SK-N-SH (cell line): ENCODE measurements around the gene EXOC2. TPM values are rescaled to one million over a fixed set of nuclear protein-coding genes. Genes with fewer than 3 reads are reported as not detected.
"Not testable (repeated sequence)": the region's sequence is repeated elsewhere in the genome, so short reads cannot be mapped to it uniquely, and the experiment has no call there.

Experiments
- CTCF ChIA-PET: fragments of 300-600, 350-600 bp; formaldehyde crosslinking; extraction: SDS; loops from one replicate; lab custom pipeline; 2021; lab: Yijun Ruan, JAX
- POLR2A ChIA-PET: fragments of 350-600 bp; sonication (Branson Sonifier 250); formaldehyde crosslinking; extraction: SDS; loops from one replicate; lab custom pipeline; 2020; ENCODE audit warnings: antibody characterized with exemption, inconsistent platforms; lab: Yijun Ruan, JAX
- DNase-seq: peaks from one replicate; pipeline ENCODE4 v3.0.0; 2012
- H2AFZ ChIP-seq: fragments of 200-600 bp; sonication (generic); 2 replicates; pipeline ENCODE4 v1.8.1; 2016; ENCODE audit warnings: antibody characterized with exemption, mild to moderate bottlenecking, low read depth
- H3F3A ChIP-seq: fragments of 200-600 bp; sonication (generic); replicated peaks from 2 replicates; pipeline ENCODE3; 2016; ENCODE audit warnings: antibody characterized with exemption, mild to moderate bottlenecking; ENCODE audit not compliant: insufficient read depth
- H3K27ac ChIP-seq, 2 experiments: fragments of 200-500 bp in 1 of 2; fragments of 200-600 bp in 1 of 2; sonication (Bioruptor generic) in 1 of 2; sonication (generic), shearing (Covaris generic) in 1 of 2; 2 replicates each; pipeline versions ENCODE4 v1.5.1 to v1.6.1; 2014 to 2016; ENCODE audit warnings: low read depth in 2 of 2, inconsistent platforms in 1 of 2, low read length in 1 of 2, mild to moderate bottlenecking in 1 of 2, mixed read lengths in 1 of 2
- H3K27me3 ChIP-seq: fragments of 200-600 bp; sonication (generic), shearing (Covaris generic); 2 replicates; pipeline ENCODE4 v1.6.1; 2016; ENCODE audit warnings: mixed run types; ENCODE audit not compliant: insufficient read depth
- H3K36me3 ChIP-seq, 2 experiments: fragments of 200-500 bp in 1 of 2; fragments of 200-600 bp in 1 of 2; sonication (Bioruptor generic) in 1 of 2; sonication (generic) in 1 of 2; replicated peaks in 1 of 2; 2 replicates each; pipeline versions ENCODE3 to v1.5.1; 2014 to 2016; ENCODE audit warnings: low read length in 1 of 2, mild to moderate bottlenecking in 1 of 2; ENCODE audit not compliant: insufficient read depth in 2 of 2, control insufficient read depth in 1 of 2
- H3K4me1 ChIP-seq, 2 experiments: fragments of 200-500 bp in 1 of 2; fragments of 200-600 bp in 1 of 2; sonication (Bioruptor generic) in 1 of 2; sonication (generic), shearing (Covaris generic) in 1 of 2; 2 replicates each; pipeline versions ENCODE4 v1.5.1 to v1.6.1; 2014 to 2016; ENCODE audit warnings: low read depth in 1 of 2, low read length in 1 of 2, mixed run types in 1 of 2; ENCODE audit not compliant: insufficient read depth in 2 of 2, control insufficient read depth in 1 of 2
- H3K4me2 ChIP-seq: fragments of 200-600 bp; sonication (generic), shearing (Covaris generic); 2 replicates; pipeline ENCODE4 v1.6.1; 2017; ENCODE audit warnings: mixed run types
- H3K4me3 ChIP-seq, 2 experiments: fragments of 200-500 bp in 1 of 2; fragments of 200-600 bp in 1 of 2; sonication (Bioruptor generic) in 1 of 2; sonication (generic), shearing (Covaris generic) in 1 of 2; 2 replicates each; pipeline versions ENCODE4 v1.5.1 to v1.8.1; 2014 to 2016; ENCODE audit warnings: low read depth in 2 of 2, inconsistent platforms in 1 of 2, low read length in 1 of 2, mild to moderate bottlenecking in 1 of 2, mixed read lengths in 1 of 2, moderate library complexity in 1 of 2
- H3K79me2 ChIP-seq: fragments of 200-600 bp; sonication (generic); 2 replicates; pipeline ENCODE4 v1.8.1; 2017; ENCODE audit warnings: mild to moderate bottlenecking; ENCODE audit not compliant: insufficient read depth
- H3K9ac ChIP-seq: fragments of 200-600 bp; sonication (generic); 2 replicates; pipeline ENCODE4 v1.6.1; 2017; ENCODE audit warnings: mixed run types
- H3K9me2 ChIP-seq: fragments of 200-600 bp; sonication (generic); 2 replicates; pipeline ENCODE4 v1.6.1; 2017; ENCODE audit warnings: mixed run types
- H3K9me3 ChIP-seq: fragments of 200-600 bp; sonication (generic); 2 replicates; pipeline ENCODE4 v1.6.1; 2017; ENCODE audit warnings: mixed run types, mild to moderate bottlenecking, moderate library complexity
- H4K20me1 ChIP-seq: fragments of 200-600 bp; sonication (generic); 2 replicates; pipeline ENCODE4 v1.6.1; 2017; ENCODE audit warnings: mild to moderate bottlenecking, mixed run types; ENCODE audit not compliant: insufficient read depth
- EZH2phosphoT487 ChIP-seq: fragments of 200-600 bp; sonication (generic); IDR thresholded peaks from 2 replicates; pipeline ENCODE4 v1.6.1; 2017; ENCODE audit warnings: low read depth, mixed run types, mild to moderate bottlenecking, antibody characterized with exemption, moderate library complexity, borderline replicate concordance
- FOSL2 ChIP-seq: IDR thresholded peaks from 2 replicates; pipeline ENCODE4 v1.4.0; 2012; ENCODE audit warnings: low read depth, mild to moderate bottlenecking, moderate library complexity, borderline replicate concordance
- FOXM1 ChIP-seq: IDR thresholded peaks from 2 replicates; pipeline ENCODE4 v1.4.0; 2012; ENCODE audit warnings: low read depth, mild to moderate bottlenecking
- IRF3 ChIP-seq: fragments of 150-350 bp; IDR thresholded peaks from 2 replicates; pipeline ENCODE4 v1.6.1; 2016; ENCODE audit warnings: mild to moderate bottlenecking, low read depth, low read length
- PBX3 ChIP-seq: IDR thresholded peaks from 2 replicates; pipeline ENCODE4; 2012
- POLR2AphosphoS5 ChIP-seq: IDR thresholded peaks from 2 replicates; pipeline ENCODE4 v1.6.1; 2012; ENCODE audit warnings: low read depth, low read length
- RAD21 ChIP-seq: IDR thresholded peaks from 2 replicates; pipeline ENCODE4 v1.6.1; 2012; ENCODE audit warnings: mild to moderate bottlenecking, low read length
- SIN3A ChIP-seq: IDR thresholded peaks from 2 replicates; pipeline ENCODE4 v1.6.1; 2012; ENCODE audit warnings: low read depth, mild to moderate bottlenecking, low read length, moderate library complexity, borderline replicate concordance
- SMC3 ChIP-seq: IDR thresholded peaks from 2 replicates; pipeline ENCODE4 v1.6.1; 2012; ENCODE audit warnings: low read depth, low read length, improper control_type of control experiment
- TEAD4 ChIP-seq: IDR thresholded peaks from 2 replicates; pipeline ENCODE4 v1.4.0; 2012; ENCODE audit warnings: mild to moderate bottlenecking, borderline replicate concordance; ENCODE audit not compliant: insufficient read depth
- YY1 ChIP-seq: IDR thresholded peaks from 2 replicates; pipeline ENCODE4 v1.4.0; 2012; ENCODE audit warnings: low read depth, mild to moderate bottlenecking
- ZBTB33 ChIP-seq: IDR thresholded peaks from 2 replicates; pipeline ENCODE4 v1.4.0; 2012; ENCODE audit warnings: low read depth, borderline replicate concordance
- WGBS: methylation state at CpG from one replicate; pipeline ENCODE4 v1.1.6; 2017; ENCODE audit warnings: low lambda C conversion rate; 5-methylcytosine and 5-hydroxymethylcytosine counted together
- polyA plus RNA-seq, 3 experiments: library from polyadenylated mRNA; depleted of rRNA; stranded (reverse); fragments of >200 nt; gene quantifications; 2 replicates each; pipeline ENCODE4 v1.2.3, GENCODE V29; 2012
- TF ChIP-seq, protein P1 (sequence below): fragments of 150-350 bp; IDR thresholded peaks from 2 replicates; pipeline ENCODE4 v1.6.1; 2017; ENCODE audit warnings: antibody characterized with exemption, low read length, low read depth, borderline replicate concordance

EXOC2 gene
- polyA plus RNA-seq, 1 of the 3 experiments (the other 2 are of a cell fraction), result 10.6 TPM

DNA sequence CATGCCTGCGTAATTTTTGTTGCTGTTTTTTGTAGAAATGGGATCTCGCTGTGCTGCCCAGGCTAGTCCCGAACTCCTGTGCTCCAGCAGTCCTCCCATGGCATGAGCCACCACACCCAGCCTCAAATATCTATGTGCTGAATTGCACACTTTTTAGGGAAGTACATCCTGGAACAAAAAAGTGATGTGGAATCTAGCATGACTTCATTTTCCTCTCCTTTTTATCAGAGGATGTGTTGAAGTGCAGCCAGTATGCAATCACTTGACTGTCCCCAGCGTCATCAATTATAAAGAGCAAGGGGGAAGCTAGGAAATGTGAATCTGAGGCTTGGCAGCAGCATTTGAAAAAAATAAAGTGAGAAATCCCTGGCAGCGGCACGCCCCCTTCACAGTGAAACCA, 6.4 kb upstream of the EXOC2 start (continued):
- TF ChIP-seq PBX3, result no peak
- no peak for TF ChIP-seq YY1
- TF ChIP-seq ZBTB33, result no peak
- no peak for TF ChIP-seq FOXM1

DNA sequence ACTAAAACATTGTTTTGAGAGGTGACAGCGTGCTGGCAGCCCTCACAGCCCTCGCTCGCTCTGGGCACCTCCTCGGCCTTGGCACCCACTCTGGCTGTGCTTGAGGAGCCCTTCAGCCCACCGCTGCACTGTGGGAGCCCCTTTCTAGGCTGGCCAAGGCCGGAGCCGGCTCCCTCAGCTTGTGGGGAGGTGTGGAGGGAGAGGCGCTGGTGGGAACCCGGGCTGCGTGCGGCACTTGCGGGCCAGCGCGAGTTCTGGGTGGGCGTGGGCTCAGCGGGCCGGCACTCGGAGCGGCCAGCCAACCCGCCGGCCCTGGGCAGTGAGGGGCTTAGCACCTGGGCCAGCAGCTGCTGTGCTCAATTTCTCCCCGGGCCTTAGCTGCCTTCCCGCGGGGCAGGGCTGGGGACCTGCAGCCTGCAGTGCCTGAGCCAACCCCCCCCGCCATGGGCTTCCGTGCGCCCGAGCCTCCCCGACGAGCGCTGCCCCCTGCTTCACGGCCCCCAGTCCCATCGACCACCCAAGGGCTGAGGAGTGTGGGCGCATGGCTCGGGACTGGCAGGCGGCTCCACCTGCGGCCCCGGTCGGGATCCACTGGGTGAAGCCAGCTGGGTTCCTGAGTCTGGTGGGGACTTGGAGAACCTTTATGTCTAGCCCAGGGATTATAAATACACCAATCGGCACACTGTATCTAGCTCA, 1.6 kb upstream of the EXOC2 start:
- H3K79me2 ChIP-seq, result peaks cover 28% of the 10 kb centered on the region
- H3K4me1 ChIP-seq, H3K4me2 ChIP-seq, H3K27ac ChIP-seq, H3K9me3 ChIP-seq, DNase-seq, H3K27me3 ChIP-seq, H4K20me1 ChIP-seq, H3F3A ChIP-seq, H3K9me2 ChIP-seq, H3K4me3 ChIP-seq, H3K9ac ChIP-seq, H3K36me3 ChIP-seq, H2AFZ ChIP-seq: not testable (repeated sequence)
- CTCF ChIA-PET, result interaction anchor here (0.7 to 3.1 kb wide), 2 partner anchors 15 to 27 kb away, joined by 3 to 9 read pairs; no protein-coding TSS in a partner anchor
- POLR2A ChIA-PET, result interaction anchor here (0.6 kb wide), 1 partner anchor 19 kb away, joined by 3 read pairs; no protein-coding TSS in a partner anchor
- WGBS, result 78% methylated on average over 5 of the region's 40 CpGs

DNA sequence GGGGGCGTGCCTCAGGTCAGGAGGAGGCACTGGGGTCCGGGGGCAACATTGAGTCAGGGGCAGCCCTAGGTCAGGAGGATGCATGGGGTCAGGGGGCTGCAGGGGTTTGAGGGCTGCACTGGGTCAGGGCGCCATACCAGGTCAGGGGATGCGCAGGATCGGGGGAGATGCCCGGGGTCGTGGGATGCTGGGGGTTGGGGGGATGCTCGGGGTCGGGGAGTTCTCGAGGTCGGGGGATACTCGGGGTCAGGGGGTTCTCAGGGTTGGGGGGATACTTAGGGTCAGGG, 727 bp upstream of the EXOC2 start:
- H3K4me2 ChIP-seq, result peak overlapping the region; percentile 99
- no peaks in the 10 kb centered on the region for H3K27me3 ChIP-seq
- H3K4me3 ChIP-seq, result peak overlapping the region; percentile 90 to 93
- DNase-seq, result no peak
- no peak overlapping the region for H3K27ac ChIP-seq
- H3K79me2 ChIP-seq, result peaks cover 35% of the 10 kb centered on the region
- no peaks in the 10 kb centered on the region for H3F3A ChIP-seq
- TF ChIP-seq FOSL2 (no peak), ZBTB33 (no peak), EZH2phosphoT487 (no peak), RAD21 (no peak), SMC3 (no peak), IRF3 (no peak), SIN3A (no peak), POLR2AphosphoS5 (no peak), TEAD4 (no peak), PBX3 (no peak)
- TF ChIP-seq, protein P1, sequence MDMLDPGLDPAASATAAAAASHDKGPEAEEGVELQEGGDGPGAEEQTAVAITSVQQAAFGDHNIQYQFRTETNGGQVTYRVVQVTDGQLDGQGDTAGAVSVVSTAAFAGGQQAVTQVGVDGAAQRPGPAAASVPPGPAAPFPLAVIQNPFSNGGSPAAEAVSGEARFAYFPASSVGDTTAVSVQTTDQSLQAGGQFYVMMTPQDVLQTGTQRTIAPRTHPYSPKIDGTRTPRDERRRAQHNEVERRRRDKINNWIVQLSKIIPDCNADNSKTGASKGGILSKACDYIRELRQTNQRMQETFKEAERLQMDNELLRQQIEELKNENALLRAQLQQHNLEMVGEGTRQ, result no peak
- H3K9me2 ChIP-seq, result no peaks in the 10 kb centered on the region
- peak overlapping the region; percentile 68; the same call in 1 of the 2 replicates for H3K9ac ChIP-seq
- peak overlapping the region; percentile 100; the same call in 1 of the 2 replicates for H2AFZ ChIP-seq
- CTCF ChIA-PET, result interaction anchor here (0.7 kb wide), 1 partner anchor 14 kb away, joined by 3 read pairs; no protein-coding TSS in a partner anchor
- WGBS, result 83% methylated on average over 12 of the region's 12 CpGs
- H3K9me3 ChIP-seq, result no peaks in the 10 kb centered on the region
- H3K36me3 ChIP-seq, result peaks cover 3 to 5% of the 10 kb centered on the region in 2 experiments
- H3K4me1 ChIP-seq, result peaks cover 6 to 8% of the 10 kb centered on the region in 2 experiments; a peak in 3 of 4 replicates
- peaks cover 7% of the 10 kb centered on the region; the same call in 1 of the 2 replicates for H4K20me1 ChIP-seq
- POLR2A ChIA-PET, result no interaction called here
